ENCODE results near the gene TCF23. TPM values are rescaled to one million over a fixed set of nuclear protein-coding genes. Genes with fewer than 3 reads are reported as not detected.
"Not testable (repeated sequence)": the region's sequence is repeated elsewhere in the genome, so short reads cannot be mapped to it uniquely, and the experiment has no call there.

Gene TCF23
- total and polyA plus RNA-seq, 7 experiments from 2014 or later: not detected

GRCh38 chr2:27109083-27109482, 39.7 kb upstream of the TCF23 start:
- no peak for ATAC-seq
- Histone ChIP-seq H3K9me3 (ENCODE audit: control insufficient read depth in 2 of 3, low read length in 3 of 3) (no peaks in the 10 kb centered on the region), H3K4me3 (ENCODE audit: low read length) (no peak overlapping the region), H3K27ac (ENCODE audit: low read depth, low read length) (no peak overlapping the region), H3K36me3 (ENCODE audit: control insufficient read depth in 2 of 3, insufficient read depth in 3 of 3, low read length in 3 of 3) (no peaks in the 10 kb centered on the region), H3K27me3 (ENCODE audit: control insufficient read depth in 2 of 2, insufficient read depth in 2 of 2, low read length in 2 of 2) (no peaks in the 10 kb centered on the region), H3K4me1 (ENCODE audit: control insufficient read depth in 2 of 2, insufficient read depth in 2 of 2, low read length in 2 of 2) (no peaks in the 10 kb centered on the region)
- intact Hi-C loops (cut with micrococcal nuclease): no loop called here
- Mint-ChIP-seq H3K27ac (no peak overlapping the region), H3K4me1 (no peaks in the 10 kb centered on the region), H3K4me3 (no peak overlapping the region), H3K36me3 (no peaks in the 10 kb centered on the region), H3K27me3 (peaks cover 0 to 19% (median 4%) of the 10 kb centered on the region in 5 donors), H3K9me3 (no peaks in the 10 kb centered on the region)
- DNase-seq: no peak
- POLR2A ChIA-PET: interaction anchor here (0.7 kb wide), 2 partner anchors 32 to 171 kb away, joined by 3 read pairs; no protein-coding TSS in a partner anchor
- CTCF ChIA-PET: interaction anchor here (0.8 kb wide), 1 partner anchor 170 kb away, joined by 4 read pairs; no protein-coding TSS in a partner anchor

- H3K27ac Mint-ChIP-seq; intact Hi-C loops (cut with micrococcal nuclease): not testable (repeated sequence)
Observed at GRCh38 chr2:27110603-27111352, 38.0 kb upstream of the TCF23 start.

GRCh38 chr2:27111392-27112078, 37.3 kb upstream of the TCF23 start:
- H3K9me3 Mint-ChIP-seq; POLR2A ChIA-PET; H3K27ac ChIP-seq (ENCODE audit: low read depth, low read length); ATAC-seq; H3K4me1 ChIP-seq (ENCODE audit: control insufficient read depth in 2 of 2, insufficient read depth in 2 of 2, low read length in 2 of 2); H3K27me3 ChIP-seq (ENCODE audit: control insufficient read depth in 2 of 2, insufficient read depth in 2 of 2, low read length in 2 of 2); H3K4me1 Mint-ChIP-seq; H3K4me3 ChIP-seq (ENCODE audit: low read length); H3K9me3 ChIP-seq (ENCODE audit: control insufficient read depth in 2 of 3, low read length in 3 of 3); CTCF ChIA-PET; DNase-seq; H3K36me3 Mint-ChIP-seq; H3K27ac Mint-ChIP-seq; H3K36me3 ChIP-seq (ENCODE audit: control insufficient read depth in 2 of 3, insufficient read depth in 3 of 3, low read length in 3 of 3); H3K4me3 Mint-ChIP-seq; intact Hi-C loops (cut with micrococcal nuclease): not testable (repeated sequence)
- H3K27me3 Mint-ChIP-seq: peaks cover 0 to 24% (median 4%) of the 10 kb centered on the region in 5 donors

More at GRCh38 chr2:27110603-27111352, 38.0 kb upstream of the TCF23 start:
- POLR2A ChIA-PET; H3K4me1 ChIP-seq (ENCODE audit: control insufficient read depth in 2 of 2, insufficient read depth in 2 of 2, low read length in 2 of 2); CTCF ChIA-PET; H3K4me3 ChIP-seq (ENCODE audit: low read length); H3K4me1 Mint-ChIP-seq; H3K36me3 Mint-ChIP-seq; H3K9me3 Mint-ChIP-seq; H3K9me3 ChIP-seq (ENCODE audit: control insufficient read depth in 2 of 3, low read length in 3 of 3); ATAC-seq; DNase-seq; H3K4me3 Mint-ChIP-seq; H3K36me3 ChIP-seq (ENCODE audit: control insufficient read depth in 2 of 3, insufficient read depth in 3 of 3, low read length in 3 of 3); H3K27me3 ChIP-seq (ENCODE audit: control insufficient read depth in 2 of 2, insufficient read depth in 2 of 2, low read length in 2 of 2); H3K27ac ChIP-seq (ENCODE audit: low read depth, low read length): not testable (repeated sequence)
- peaks cover 0 to 24% (median 4%) of the 10 kb centered on the region in 5 donors for H3K27me3 Mint-ChIP-seq

- peaks cover 0 to 3% of the 10 kb centered on the region in 2 donors for H3K27me3 ChIP-seq (ENCODE audit: control insufficient read depth in 2 of 2, insufficient read depth in 2 of 2, low read length in 2 of 2)
- intact Hi-C loops (cut with micrococcal nuclease): no loop called here
- no peak for DNase-seq
- Mint-ChIP-seq H3K9me3 (peaks cover 0 to 3% (median 0%) of the 10 kb centered on the region in 11 donors), H3K27ac (peak overlapping the region in 1 of 9 donors; percentile 26), H3K4me3 (no peak overlapping the region), H3K27me3 (peaks cover 12 to 33% (median 23%) of the 10 kb centered on the region in 5 donors), H3K36me3 (peaks cover 0 to 4% (median 0%) of the 10 kb centered on the region in 5 donors), H3K4me1 (peaks cover 0 to 11% (median 8%) of the 10 kb centered on the region in 7 donors)
- peaks cover 0 to 10% of the 10 kb centered on the region in 2 donors for H3K4me1 ChIP-seq (ENCODE audit: control insufficient read depth in 2 of 2, insufficient read depth in 2 of 2, low read length in 2 of 2)
- CTCF ChIA-PET: interaction anchor here (0.7 kb wide), 1 partner anchor 34 kb away, joined by 5 read pairs; no protein-coding TSS in a partner anchor
- H3K9me3 ChIP-seq (ENCODE audit: control insufficient read depth in 2 of 3, low read length in 3 of 3): no peaks in the 10 kb centered on the region
- no peaks in the 10 kb centered on the region for H3K36me3 ChIP-seq (ENCODE audit: control insufficient read depth in 2 of 3, insufficient read depth in 3 of 3, low read length in 3 of 3)
- H3K4me3 ChIP-seq (ENCODE audit: low read length): no peak overlapping the region
- POLR2A ChIA-PET: no interaction called here
- H3K27ac ChIP-seq (ENCODE audit: low read depth, low read length): no peak overlapping the region
- no peak for ATAC-seq
Observed at GRCh38 chr2:27115519-27115918, 33.3 kb upstream of the TCF23 start.

GRCh38 chr2:27117995-27118524, 30.7 kb upstream of the TCF23 start:
- Mint-ChIP-seq H3K4me3 (peak overlapping the region in 8 of 10 donors; percentile 16 to 83 (median 39)), H3K4me1 (peaks cover 6 to 22% (median 16%) of the 10 kb centered on the region in 7 donors), H3K36me3 (peaks cover 0 to 4% (median 0%) of the 10 kb centered on the region in 5 donors), H3K9me3 (peaks cover 0 to 3% (median 0%) of the 10 kb centered on the region in 11 donors), H3K27me3 (peaks cover 12 to 54% (median 23%) of the 10 kb centered on the region in 5 donors), H3K27ac (no peak overlapping the region)
- Histone ChIP-seq H3K27me3 (ENCODE audit: control insufficient read depth in 2 of 2, insufficient read depth in 2 of 2, low read length in 2 of 2) (peaks cover 0 to 3% of the 10 kb centered on the region in 2 donors), H3K27ac (ENCODE audit: low read depth, low read length) (no peak overlapping the region), H3K9me3 (ENCODE audit: control insufficient read depth in 2 of 3, low read length in 3 of 3) (no peaks in the 10 kb centered on the region), H3K36me3 (ENCODE audit: control insufficient read depth in 2 of 3, insufficient read depth in 3 of 3, low read length in 3 of 3) (no peaks in the 10 kb centered on the region), H3K4me3 (ENCODE audit: low read length) (no peak overlapping the region), H3K4me1 (ENCODE audit: control insufficient read depth in 2 of 2, insufficient read depth in 2 of 2, low read length in 2 of 2) (peaks cover 4 to 10% of the 10 kb centered on the region in 2 donors)
- CTCF ChIA-PET: no interaction called here
- intact Hi-C loops (cut with micrococcal nuclease): no loop called here
- ATAC-seq: no peak
- no peak for DNase-seq
- POLR2A ChIA-PET: no interaction called here

GRCh38 chr2:27118525-27119329, 30.1 kb upstream of the TCF23 start, which contains the start of gene CGREF1:
Gene CGREF1, minus strand, starts transcription at chr2:27119128. Its CDS starts 14,762 bp downstream, at chr2:27104366.
- intact Hi-C loops (cut with micrococcal nuclease): no loop called here
- Histone ChIP-seq H3K27me3 (ENCODE audit: control insufficient read depth in 2 of 2, insufficient read depth in 2 of 2, low read length in 2 of 2) (peaks cover 0 to 3% of the 10 kb centered on the region in 2 donors), H3K9me3 (ENCODE audit: control insufficient read depth in 2 of 3, low read length in 3 of 3) (no peaks in the 10 kb centered on the region), H3K4me3 (ENCODE audit: low read length) (peak within 1 kb of the TSS; percentile 44), H3K36me3 (ENCODE audit: control insufficient read depth in 2 of 3, insufficient read depth in 3 of 3, low read length in 3 of 3) (no peaks in the 10 kb centered on the region), H3K4me1 (ENCODE audit: control insufficient read depth in 2 of 2, insufficient read depth in 2 of 2, low read length in 2 of 2) (peaks cover 7 to 10% of the 10 kb centered on the region in 2 donors), H3K27ac (ENCODE audit: low read depth, low read length) (no peak within 1 kb of the TSS)
- Mint-ChIP-seq H3K9me3 (peaks cover 0 to 3% (median 0%) of the 10 kb centered on the region in 11 donors), H3K4me3 (peak within 1 kb of the TSS; percentile 61 to 89 (median 80)), H3K27ac (peak within 1 kb of the TSS in 2 of 9 donors; percentile 36 to 68), H3K36me3 (peaks cover 0 to 4% (median 0%) of the 10 kb centered on the region in 5 donors), H3K27me3 (peaks cover 12 to 58% (median 23%) of the 10 kb centered on the region in 5 donors), H3K4me1 (peaks cover 10 to 26% (median 20%) of the 10 kb centered on the region in 7 donors)
- DNase-seq (peak in 1 of 9 donors; percentile 44), ATAC-seq (no peak)
- ChIA-PET CTCF (no interaction called here), POLR2A (no interaction called here)

Measured in naive thymus-derived CD4-positive, alpha-beta T cell (primary cell).